Kidney (tissue), 14 donors: ENCODE results near the gene THPO. TPM values are rescaled to one million over a fixed set of nuclear protein-coding genes. Genes with fewer than 3 reads are reported as not detected.

Source experiments
- DNase-seq, 5 donors: peaks; one replicate each; pipeline ENCODE4 v3.0.0-alpha.2; 2013 to 2020
- FAIRE-seq: peaks from 2 replicates; lab custom pipeline; 2012; peaks lifted over from hg19 to GRCh38; lab: Jason Lieb, UNC
- H3K27ac ChIP-seq, 2 donors: one replicate each; pipeline ENCODE4 v1.7.0; 2013; ENCODE audit warnings: low read depth in 2 of 2, low read length in 2 of 2, inconsistent platforms in 1 of 2
- H3K27me3 ChIP-seq: one replicate; pipeline ENCODE4 v1.7.1; 2013; ENCODE audit warnings: low read length, inconsistent platforms; ENCODE audit not compliant: control insufficient read depth, insufficient read depth
- H3K36me3 ChIP-seq, 3 donors: one replicate each; pipeline versions ENCODE4 v1.7.0 to v1.7.1; 2013; ENCODE audit warnings: low read length in 3 of 3, control low read depth in 1 of 3, inconsistent platforms in 1 of 3; ENCODE audit not compliant: insufficient read depth in 3 of 3, control insufficient read depth in 2 of 3
- H3K4me1 ChIP-seq, 3 donors: one replicate each; pipeline versions ENCODE4 v1.7.0 to v1.7.1; 2013; ENCODE audit warnings: low read length in 3 of 3, inconsistent platforms in 1 of 3, low read depth in 1 of 3; ENCODE audit not compliant: control insufficient read depth in 2 of 3, insufficient read depth in 2 of 3
- H3K4me3 ChIP-seq, 3 donors: one replicate each; pipeline versions ENCODE4 v1.7.0 to v1.8.1; 2013; ENCODE audit warnings: low read length in 3 of 3, control low read depth in 1 of 3, inconsistent platforms in 1 of 3
- H3K9ac ChIP-seq, 3 donors: one replicate each; pipeline versions ENCODE4 v1.7.0 to v1.7.1; 2013; ENCODE audit warnings: low read length in 3 of 3, control low read depth in 1 of 3, inconsistent platforms in 1 of 3
- H3K9me3 ChIP-seq, 3 donors: one replicate each; pipeline versions ENCODE4 v1.7.0 to v1.7.1; 2013; ENCODE audit warnings: low read length in 3 of 3, control low read depth in 1 of 3, inconsistent platforms in 1 of 3; ENCODE audit not compliant: control insufficient read depth in 2 of 3, insufficient read depth in 1 of 3
- intact Hi-C: fragments of 100-400 bp; cut with DNase I; formaldehyde crosslinking; loops from one replicate; pipeline ENCODE4 v1.11.1; 2022
- polyA plus RNA-seq: library from polyadenylated mRNA; stranded (reverse); fragments of 350-450 nt; fragmentation: Illumina TruSeq; extraction: RNeasy Lipid Tissue Mini Kit (QIAGEN cat#74804); gene quantifications from one replicate; pipeline ENCODE4 v1.2.3, GENCODE V29; 2014; ENCODE audit warnings: low read depth, low replicate concordance; ENCODE audit not compliant: insufficient read depth
- total RNA-seq: library from RNA; stranded (reverse); fragmentation: NEBNext Ultra II Directional; extraction: Animal tissue kit (Norgen Biotek cat#: 25700); gene quantifications from one replicate; pipeline ENCODE4 v1.2.1, GENCODE V29; 2021
- TF ChIP-seq, protein P1 (sequence below): IDR thresholded peaks from 3 replicates; pipeline ENCODE4 v1.5.1; 2012; ENCODE audit warnings: mild to moderate bottlenecking, moderate library complexity, borderline replicate concordance; ENCODE audit not compliant: insufficient read depth; ENCODE audit errors: extremely low read depth
- donor health status: control.
- donor health status: control.
- donor health status: control.
- donor health status: control.
- donor health status: control.
- donor health status: DM: yes; HTN: yes; CAD: no.
- donor health status: Normal renal cell carcinoma (clear cell type).

Gene THPO
- total and polyA plus RNA-seq, 2 donors from 2014 or later: 0.85 to 5.7 TPM

DNA sequence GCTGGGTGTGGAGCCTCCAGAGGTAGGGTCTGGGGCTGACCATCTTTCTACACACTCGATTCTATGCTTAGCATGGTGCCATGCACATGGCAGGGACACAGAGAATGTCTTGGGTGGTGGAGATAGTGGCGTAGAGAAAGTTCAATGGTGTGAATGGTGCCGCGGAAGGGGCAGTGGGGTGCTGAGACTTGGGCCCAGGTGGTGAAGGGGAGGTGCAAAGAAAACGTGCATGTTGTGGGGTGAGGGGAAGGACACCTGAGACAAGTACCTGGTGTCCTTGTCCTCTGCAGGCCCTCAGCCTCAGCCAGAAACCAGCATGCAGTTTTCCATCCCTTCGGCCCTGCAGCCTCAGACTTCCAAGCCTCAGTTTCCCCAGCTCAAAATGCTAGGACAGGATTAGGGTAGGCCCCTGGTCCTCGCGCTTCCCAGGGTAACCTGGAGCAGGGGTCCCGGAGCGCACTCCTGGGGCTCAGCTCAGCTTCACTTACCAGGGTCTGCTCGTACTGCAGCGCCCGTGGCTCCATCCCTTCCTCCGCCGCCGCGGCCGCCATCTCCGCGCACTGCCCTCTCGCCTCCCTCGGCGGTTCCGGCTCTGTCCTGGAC lies 17.0 kb downstream of the THPO start:
- H3K4me1 ChIP-seq: peaks cover 3 to 17% (median 13%) of the 10 kb centered on the region in 3 donors
- FAIRE-seq: no peak
- DNase-seq: peak in 1 of 5 donors; percentile 80
- H3K9ac ChIP-seq: peak overlapping the region; percentile 48 to 70 (median 67)
- intact Hi-C loops: no loop called here
- TF ChIP-seq, protein P1, sequence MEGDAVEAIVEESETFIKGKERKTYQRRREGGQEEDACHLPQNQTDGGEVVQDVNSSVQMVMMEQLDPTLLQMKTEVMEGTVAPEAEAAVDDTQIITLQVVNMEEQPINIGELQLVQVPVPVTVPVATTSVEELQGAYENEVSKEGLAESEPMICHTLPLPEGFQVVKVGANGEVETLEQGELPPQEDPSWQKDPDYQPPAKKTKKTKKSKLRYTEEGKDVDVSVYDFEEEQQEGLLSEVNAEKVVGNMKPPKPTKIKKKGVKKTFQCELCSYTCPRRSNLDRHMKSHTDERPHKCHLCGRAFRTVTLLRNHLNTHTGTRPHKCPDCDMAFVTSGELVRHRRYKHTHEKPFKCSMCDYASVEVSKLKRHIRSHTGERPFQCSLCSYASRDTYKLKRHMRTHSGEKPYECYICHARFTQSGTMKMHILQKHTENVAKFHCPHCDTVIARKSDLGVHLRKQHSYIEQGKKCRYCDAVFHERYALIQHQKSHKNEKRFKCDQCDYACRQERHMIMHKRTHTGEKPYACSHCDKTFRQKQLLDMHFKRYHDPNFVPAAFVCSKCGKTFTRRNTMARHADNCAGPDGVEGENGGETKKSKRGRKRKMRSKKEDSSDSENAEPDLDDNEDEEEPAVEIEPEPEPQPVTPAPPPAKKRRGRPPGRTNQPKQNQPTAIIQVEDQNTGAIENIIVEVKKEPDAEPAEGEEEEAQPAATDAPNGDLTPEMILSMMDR: no peak
- H3K27ac ChIP-seq: peak overlapping the region; percentile 56 to 81
- H3K36me3 ChIP-seq: peaks cover 5 to 10% (median 6%) of the 10 kb centered on the region in 3 donors
- peak overlapping the region; percentile 51 to 90 (median 81) for H3K4me3 ChIP-seq
- H3K9me3 ChIP-seq: no peaks in the 10 kb centered on the region
- no peaks in the 10 kb centered on the region for H3K27me3 ChIP-seq

DNA sequence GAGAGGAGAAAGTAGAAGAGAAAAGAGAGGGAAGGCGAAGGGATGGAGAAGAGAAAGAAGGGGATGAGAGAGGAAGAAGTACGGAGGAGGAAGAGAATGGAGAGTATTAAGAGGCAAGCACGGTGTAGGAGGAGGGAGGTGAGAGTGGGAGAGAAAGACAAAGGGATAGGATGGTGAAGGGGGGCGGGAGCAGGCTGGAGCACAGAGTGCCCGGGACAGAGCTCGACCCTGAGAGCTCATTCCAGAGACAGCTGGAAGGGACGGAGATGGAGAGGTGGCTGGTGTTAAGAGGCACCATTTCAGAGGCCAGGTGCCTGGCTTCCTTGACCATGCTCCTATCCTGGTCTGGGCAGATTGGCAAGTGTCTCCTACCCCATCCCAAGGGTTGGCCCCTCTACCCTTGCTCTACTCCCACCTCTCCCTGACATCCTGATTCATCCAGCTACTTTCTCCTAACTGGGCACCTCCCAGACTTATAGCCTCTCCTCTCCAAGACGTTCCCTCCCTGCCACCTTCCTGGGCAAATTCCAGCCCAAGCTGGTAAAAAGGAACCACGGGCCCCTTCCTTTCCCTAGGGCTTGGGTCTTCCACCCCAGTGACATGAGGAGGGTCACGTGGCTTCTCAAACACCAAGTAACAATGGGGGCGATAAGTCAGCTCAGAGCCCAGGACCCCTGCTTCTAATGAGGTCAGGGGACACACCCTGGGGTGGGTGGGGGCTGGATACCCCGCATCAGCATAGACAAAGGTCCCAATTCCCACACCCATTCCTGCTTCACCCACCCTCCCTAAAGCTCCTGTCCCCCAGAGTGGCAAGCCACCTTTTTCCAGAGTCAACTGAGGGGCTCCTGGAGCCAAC lies 17.7 kb downstream of the THPO start:
- peaks cover 3 to 17% (median 13%) of the 10 kb centered on the region in 3 donors for H3K4me1 ChIP-seq
- H3K27ac ChIP-seq: no peak overlapping the region
- peak in 2 of 5 donors; percentile 61 to 71 for DNase-seq
- H3K4me3 ChIP-seq: peak overlapping the region; percentile 51 to 90 (median 81)
- FAIRE-seq: no peak
- intact Hi-C loops: no loop called here
- H3K9ac ChIP-seq: peak overlapping the region in 2 of 3 donors; percentile 67 to 70
- peaks cover 3 to 9% (median 6%) of the 10 kb centered on the region in 3 donors for H3K36me3 ChIP-seq
- TF ChIP-seq, protein P1: no peak
- H3K9me3 ChIP-seq: no peaks in the 10 kb centered on the region
- no peaks in the 10 kb centered on the region for H3K27me3 ChIP-seq

DNA sequence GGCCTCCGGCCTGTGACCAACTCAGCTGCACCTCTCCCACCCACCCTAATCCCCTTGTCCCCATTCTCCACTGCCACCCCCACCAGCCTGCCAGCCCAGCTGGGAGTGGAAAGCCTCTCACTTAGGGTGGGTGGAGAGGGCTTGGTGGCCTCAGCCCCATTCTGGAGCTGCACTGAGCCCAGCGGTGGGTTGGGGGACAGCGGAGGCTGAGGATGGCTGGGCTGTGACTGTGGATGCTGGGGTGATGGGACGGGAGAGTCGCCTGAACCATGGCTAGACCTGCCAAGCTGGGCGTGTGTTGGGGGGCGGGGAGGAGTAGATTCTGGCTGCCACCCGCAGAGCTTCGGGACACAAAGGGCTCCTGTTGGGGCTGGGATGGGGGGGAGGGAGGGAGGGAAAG lies 18.4 kb downstream of the THPO start:
- no peaks in the 10 kb centered on the region for H3K27me3 ChIP-seq
- no peaks in the 10 kb centered on the region for H3K9me3 ChIP-seq
- peak in 2 of 5 donors; percentile 57 to 64 for DNase-seq
- FAIRE-seq: no peak
- TF ChIP-seq, protein P1: no peak
- peaks cover 3 to 15% (median 13%) of the 10 kb centered on the region in 3 donors for H3K4me1 ChIP-seq
- H3K27ac ChIP-seq: no peak overlapping the region
- H3K36me3 ChIP-seq: peaks cover 0 to 5% (median 4%) of the 10 kb centered on the region in 3 donors
- intact Hi-C loops: no loop called here
- H3K9ac ChIP-seq: no peak overlapping the region
- no peak overlapping the region for H3K4me3 ChIP-seq
